Natural killer cell (primary cell): ENCODE results near the gene ZNF532. TPM values are rescaled to one million over a fixed set of nuclear protein-coding genes. Genes with fewer than 3 reads are reported as not detected.
A peak's percentile ranks its signal among the peaks of the same experiment; 100 is the strongest.

ENCODE experiments used
- ATAC-seq, 3 donors: fragments of 150-1000 bp in 2 of 3; fragments of 200-7000 bp in 1 of 3; cut with Tn5 transposase; 1 replicate in 1 of 3; 2 replicates in 2 of 3; pipeline ENCODE4 v1.10.0; 2021; ENCODE audit warnings: mild to moderate bottlenecking in 2 of 3, moderate library complexity in 2 of 3
- DNase-seq, 2 donors: peaks; one replicate each; pipeline versions ENCODE4 v3.0.0 to v3.0.0-alpha.2; 2013 to 2021; ENCODE audit warnings: mixed read lengths in 1 of 2
- H3K27ac ChIP-seq: one replicate; pipeline ENCODE4 v1.5.1; 2013; ENCODE audit warnings: mild to moderate bottlenecking, low read length
- H3K27me3 ChIP-seq: one replicate; pipeline ENCODE4 v1.6.1; 2013; ENCODE audit warnings: low read length; ENCODE audit not compliant: control insufficient read depth, insufficient read depth
- H3K36me3 ChIP-seq: one replicate; pipeline ENCODE4 v1.6.1; 2013; ENCODE audit warnings: low read length; ENCODE audit not compliant: control insufficient read depth, insufficient read depth
- H3K4me1 ChIP-seq: one replicate; pipeline ENCODE4 v1.6.1; 2013; ENCODE audit warnings: low read length; ENCODE audit not compliant: control insufficient read depth, insufficient read depth
- H3K4me3 ChIP-seq: one replicate; pipeline ENCODE4 v1.5.1; 2013; ENCODE audit warnings: low read length
- H3K9me3 ChIP-seq: one replicate; pipeline ENCODE4 v1.6.1; 2013; ENCODE audit warnings: low read length; ENCODE audit not compliant: control insufficient read depth, insufficient read depth
- H3K27ac Mint-ChIP-seq, 2 donors: one replicate each; pipeline ENCODE4 v1.8.0; 2022; ENCODE audit warnings: mild to moderate bottlenecking in 2 of 2, mixed read lengths in 2 of 2, moderate library complexity in 1 of 2
- H3K27me3 Mint-ChIP-seq, 2 donors: one replicate each; pipeline ENCODE4 v1.8.0; 2022; ENCODE audit warnings: low read depth in 2 of 2, mixed read lengths in 2 of 2
- H3K36me3 Mint-ChIP-seq: one replicate; pipeline ENCODE4 v1.8.0; 2022; ENCODE audit warnings: mixed read lengths
- H3K4me1 Mint-ChIP-seq, 2 donors: one replicate each; pipeline ENCODE4 v1.8.0; 2022; ENCODE audit warnings: mixed read lengths in 2 of 2
- H3K4me3 Mint-ChIP-seq: one replicate; pipeline ENCODE4 v1.8.0; 2022; ENCODE audit warnings: mild to moderate bottlenecking, moderate library complexity, mixed read lengths
- H3K9me3 Mint-ChIP-seq, 2 donors: one replicate each; pipeline ENCODE4 v1.8.0; 2022; ENCODE audit warnings: mixed read lengths in 2 of 2
- WGBS: methylation state at CpG from one replicate; pipeline ENCODE4 v1.1.7; 2013; ENCODE audit warnings: missing lambda C conversion rate; ENCODE audit not compliant: insufficient coverage; 5-methylcytosine and 5-hydroxymethylcytosine counted together
- intact Hi-C: fragments of 100-400 bp; cut with micrococcal nuclease; formaldehyde crosslinking; loops from one replicate; pipeline ENCODE4 v1.14.2; 2022
- total RNA-seq, 4 donors: library from RNA; stranded (reverse); fragments of 120-200 nt in 1 of 4; gene quantifications; one replicate each; pipeline versions ENCODE4 v1.2.3 to v1.2.4, GENCODE V29; 2013 to 2022
- TF ChIP-seq, protein P1 (sequence below): fragments of 200-600 bp; IDR thresholded peaks from one replicate; pipeline ENCODE4 v1.8.0; 2022; ENCODE audit warnings: antibody characterized with exemption

Gene ZNF532, protein sequence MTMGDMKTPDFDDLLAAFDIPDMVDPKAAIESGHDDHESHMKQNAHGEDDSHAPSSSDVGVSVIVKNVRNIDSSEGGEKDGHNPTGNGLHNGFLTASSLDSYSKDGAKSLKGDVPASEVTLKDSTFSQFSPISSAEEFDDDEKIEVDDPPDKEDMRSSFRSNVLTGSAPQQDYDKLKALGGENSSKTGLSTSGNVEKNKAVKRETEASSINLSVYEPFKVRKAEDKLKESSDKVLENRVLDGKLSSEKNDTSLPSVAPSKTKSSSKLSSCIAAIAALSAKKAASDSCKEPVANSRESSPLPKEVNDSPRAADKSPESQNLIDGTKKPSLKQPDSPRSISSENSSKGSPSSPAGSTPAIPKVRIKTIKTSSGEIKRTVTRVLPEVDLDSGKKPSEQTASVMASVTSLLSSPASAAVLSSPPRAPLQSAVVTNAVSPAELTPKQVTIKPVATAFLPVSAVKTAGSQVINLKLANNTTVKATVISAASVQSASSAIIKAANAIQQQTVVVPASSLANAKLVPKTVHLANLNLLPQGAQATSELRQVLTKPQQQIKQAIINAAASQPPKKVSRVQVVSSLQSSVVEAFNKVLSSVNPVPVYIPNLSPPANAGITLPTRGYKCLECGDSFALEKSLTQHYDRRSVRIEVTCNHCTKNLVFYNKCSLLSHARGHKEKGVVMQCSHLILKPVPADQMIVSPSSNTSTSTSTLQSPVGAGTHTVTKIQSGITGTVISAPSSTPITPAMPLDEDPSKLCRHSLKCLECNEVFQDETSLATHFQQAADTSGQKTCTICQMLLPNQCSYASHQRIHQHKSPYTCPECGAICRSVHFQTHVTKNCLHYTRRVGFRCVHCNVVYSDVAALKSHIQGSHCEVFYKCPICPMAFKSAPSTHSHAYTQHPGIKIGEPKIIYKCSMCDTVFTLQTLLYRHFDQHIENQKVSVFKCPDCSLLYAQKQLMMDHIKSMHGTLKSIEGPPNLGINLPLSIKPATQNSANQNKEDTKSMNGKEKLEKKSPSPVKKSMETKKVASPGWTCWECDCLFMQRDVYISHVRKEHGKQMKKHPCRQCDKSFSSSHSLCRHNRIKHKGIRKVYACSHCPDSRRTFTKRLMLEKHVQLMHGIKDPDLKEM (N-terminal part only)
- total RNA-seq: 10 to 100 TPM in 1 of 3 donors, 1 to 10 TPM in 2; 4.8 to 28.5 (median 6.1) TPM
- 23.4 TPM for total RNA-seq (2013)

DNA sequence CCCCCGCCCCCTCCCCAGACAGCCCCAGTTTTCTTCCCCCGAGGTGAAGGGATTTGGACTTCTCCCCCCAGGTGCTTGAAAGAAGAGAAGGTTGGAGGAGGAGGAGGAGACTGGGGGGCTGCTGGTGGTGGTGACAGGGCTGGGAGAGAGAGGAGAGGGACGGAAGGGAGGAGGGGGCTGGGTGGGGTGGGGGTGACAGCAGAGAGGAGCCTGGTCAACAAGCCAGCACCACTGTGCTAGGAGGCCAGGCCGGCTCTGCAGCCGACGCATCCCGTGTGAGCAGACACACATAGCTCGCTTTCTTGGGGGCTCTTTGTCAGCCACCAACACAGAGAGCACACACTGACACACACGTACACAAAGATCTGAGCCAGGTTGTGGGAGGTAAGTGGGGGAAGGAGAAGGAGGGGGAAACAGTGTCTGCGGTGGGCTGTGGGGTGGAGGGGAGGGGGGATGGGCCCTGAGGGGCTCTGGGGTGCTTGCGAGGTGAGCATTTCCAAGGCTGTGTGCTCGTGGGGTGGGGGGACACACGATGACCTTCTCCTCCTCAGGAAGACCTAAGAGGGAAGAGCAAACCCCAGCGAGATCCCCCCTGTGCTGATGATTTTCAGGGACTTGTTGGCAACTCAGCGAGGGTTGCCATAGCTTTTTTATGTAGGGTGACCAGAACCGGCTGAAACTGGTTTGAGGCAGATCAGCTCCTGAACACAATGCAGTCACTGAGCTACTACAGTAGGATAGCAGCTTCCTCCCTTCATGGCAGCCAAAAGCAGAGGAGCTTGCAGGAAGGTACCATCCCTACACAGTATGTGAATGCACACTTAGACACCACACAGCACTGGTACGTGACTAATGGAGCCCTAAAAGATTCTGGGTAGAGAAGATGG lies at the start of gene ZNF532:
Gene ZNF532 (plus strand): TSS at position 732 of the 887 bp plus-strand sequence. CDS start 53,411 bp downstream, outside the sequence.
- no peak within 1 kb of the TSS for H3K27ac Mint-ChIP-seq
- peak within 1 kb of the TSS; percentile 70 for H3K4me3 Mint-ChIP-seq
- H3K27me3 Mint-ChIP-seq: peaks cover 31 to 69% of the 10 kb centered on the region in 2 donors
- 81% methylated on average over 15 of the region's 17 CpGs for WGBS
- no peaks in the 10 kb centered on the region for H3K9me3 Mint-ChIP-seq
- TF ChIP-seq, protein P1, sequence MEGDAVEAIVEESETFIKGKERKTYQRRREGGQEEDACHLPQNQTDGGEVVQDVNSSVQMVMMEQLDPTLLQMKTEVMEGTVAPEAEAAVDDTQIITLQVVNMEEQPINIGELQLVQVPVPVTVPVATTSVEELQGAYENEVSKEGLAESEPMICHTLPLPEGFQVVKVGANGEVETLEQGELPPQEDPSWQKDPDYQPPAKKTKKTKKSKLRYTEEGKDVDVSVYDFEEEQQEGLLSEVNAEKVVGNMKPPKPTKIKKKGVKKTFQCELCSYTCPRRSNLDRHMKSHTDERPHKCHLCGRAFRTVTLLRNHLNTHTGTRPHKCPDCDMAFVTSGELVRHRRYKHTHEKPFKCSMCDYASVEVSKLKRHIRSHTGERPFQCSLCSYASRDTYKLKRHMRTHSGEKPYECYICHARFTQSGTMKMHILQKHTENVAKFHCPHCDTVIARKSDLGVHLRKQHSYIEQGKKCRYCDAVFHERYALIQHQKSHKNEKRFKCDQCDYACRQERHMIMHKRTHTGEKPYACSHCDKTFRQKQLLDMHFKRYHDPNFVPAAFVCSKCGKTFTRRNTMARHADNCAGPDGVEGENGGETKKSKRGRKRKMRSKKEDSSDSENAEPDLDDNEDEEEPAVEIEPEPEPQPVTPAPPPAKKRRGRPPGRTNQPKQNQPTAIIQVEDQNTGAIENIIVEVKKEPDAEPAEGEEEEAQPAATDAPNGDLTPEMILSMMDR: no peak
- H3K4me3 ChIP-seq: no peak within 1 kb of the TSS
- DNase-seq: peak in 1 of 2 donors; percentile 33
- intact Hi-C loops: no loop called here
- H3K27ac ChIP-seq: peak within 1 kb of the TSS; percentile 32
- peaks cover 11% of the 10 kb centered on the region for H3K4me1 ChIP-seq
- H3K4me1 Mint-ChIP-seq: peaks cover 5 to 12% of the 10 kb centered on the region in 2 donors
- ATAC-seq: peak in 1 of 3 donors; percentile 43
- no peaks in the 10 kb centered on the region for H3K36me3 ChIP-seq
- H3K27me3 ChIP-seq: peaks cover 3% of the 10 kb centered on the region
- no peaks in the 10 kb centered on the region for H3K9me3 ChIP-seq
- H3K36me3 Mint-ChIP-seq: no peaks in the 10 kb centered on the region

DNA sequence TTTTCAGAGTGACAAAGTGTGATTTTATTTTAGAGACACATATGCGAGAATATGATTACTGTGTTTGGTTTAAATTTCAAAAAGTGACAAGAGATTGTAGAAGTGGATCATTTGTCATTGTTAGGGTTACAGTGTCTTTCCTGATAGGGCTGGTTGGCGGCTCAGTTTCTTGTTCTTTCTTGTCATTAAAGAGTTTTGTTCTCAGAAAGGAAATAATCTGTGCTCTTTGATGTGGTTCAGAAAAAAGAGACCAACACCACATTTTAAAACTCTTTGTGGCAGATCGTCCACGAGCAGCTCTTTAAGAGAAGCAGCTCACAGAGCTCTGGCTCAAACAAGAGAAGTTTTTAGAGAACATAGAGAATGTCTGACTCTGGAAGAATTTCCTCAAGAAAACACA lies 45.6 kb upstream of the ZNF532 start:
- WGBS: 8% methylated on average over 2 of the region's 4 CpGs
- DNase-seq (peak in 1 of 2 donors; percentile 71), ATAC-seq (no peak)
- peaks cover 4% of the 10 kb centered on the region for H3K4me1 ChIP-seq
- H3K36me3 ChIP-seq: no peaks in the 10 kb centered on the region
- H3K36me3 Mint-ChIP-seq: no peaks in the 10 kb centered on the region
- peaks cover 4 to 29% of the 10 kb centered on the region in 2 donors for H3K27me3 Mint-ChIP-seq
- no peaks in the 10 kb centered on the region for H3K9me3 Mint-ChIP-seq
- H3K27ac Mint-ChIP-seq: no peak overlapping the region
- intact Hi-C loops: no loop called here
- H3K27ac ChIP-seq: no peak overlapping the region
- TF ChIP-seq, protein P1: no peak
- peaks cover 5% of the 10 kb centered on the region for H3K27me3 ChIP-seq
- H3K4me3 ChIP-seq: no peak overlapping the region
- no peak overlapping the region for H3K4me3 Mint-ChIP-seq
- H3K9me3 ChIP-seq: no peaks in the 10 kb centered on the region
- no peaks in the 10 kb centered on the region for H3K4me1 Mint-ChIP-seq

DNA sequence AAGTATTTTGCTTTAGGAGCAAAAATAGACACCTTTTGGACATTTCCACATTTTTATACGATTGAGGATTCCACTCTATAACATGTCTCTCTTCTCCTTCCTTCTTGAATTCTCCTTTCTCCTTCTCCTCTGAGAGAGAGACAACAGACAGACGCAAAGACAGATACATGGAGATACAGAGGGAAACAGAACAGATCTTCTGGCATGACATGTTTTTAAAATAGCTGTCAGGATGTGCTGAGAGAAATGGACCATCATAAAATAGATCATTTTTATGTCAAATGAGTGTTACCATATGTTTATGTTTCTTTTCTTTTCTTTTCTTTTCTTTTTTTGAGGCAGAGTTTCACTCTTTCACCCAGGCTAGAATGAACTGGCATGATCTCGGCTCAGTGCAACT lies 44.4 kb upstream of the ZNF532 start:
- H3K4me3 ChIP-seq: no peak overlapping the region
- peaks cover 4% of the 10 kb centered on the region for H3K4me1 ChIP-seq
- DNase-seq (no peak), ATAC-seq (no peak)
- H3K36me3 ChIP-seq: no peaks in the 10 kb centered on the region
- Mint-ChIP-seq H3K4me3 (no peak overlapping the region), H3K4me1 (no peaks in the 10 kb centered on the region), H3K36me3 (no peaks in the 10 kb centered on the region), H3K9me3 (no peaks in the 10 kb centered on the region), H3K27me3 (peaks cover under 1 to 17% of the 10 kb centered on the region in 2 donors), H3K27ac (no peak overlapping the region)
- no peak overlapping the region for H3K27ac ChIP-seq
- H3K27me3 ChIP-seq: peaks cover 5% of the 10 kb centered on the region
- TF ChIP-seq, protein P1: no peak
- H3K9me3 ChIP-seq: no peaks in the 10 kb centered on the region
- 100% methylated on average over 3 of the region's 3 CpGs for WGBS
- intact Hi-C loops: no loop called here
